Activated CD8-positive, alpha-beta memory T cell treated with anti-CD3 and anti-CD28 coated beads for 36 hours (primary cell): ENCODE data around the gene MTOR. TPM values are rescaled to one million over a fixed set of nuclear protein-coding genes. Genes with fewer than 3 reads are reported as not detected.

Experiments used
- CTCF ChIA-PET: fragments of 350-600 bp; sonication (Branson Sonifier 250); formaldehyde crosslinking; loops from one replicate; lab custom pipeline; 2021; ENCODE audit warnings: antibody characterized with exemption; lab: Charles Lee
- POLR2A ChIA-PET: fragments of 350-600 bp; sonication (Branson Sonifier 250); formaldehyde crosslinking; loops from one replicate; lab custom pipeline; 2021; ENCODE audit warnings: antibody characterized with exemption; lab: Charles Lee
- total RNA-seq, 2 experiments: library from RNA; stranded (reverse); gene quantifications; one replicate each; pipeline ENCODE4 v1.2.3, GENCODE V29; 2021

MTOR gene
- total RNA-seq, 2 experiments from 2014 or later = 49.3 to 52.2 TPM

- ChIA-PET POLR2A (interaction anchor here (0.7 to 2.3 kb wide), 3 partner anchors 19 to 156 kb away, joined by 4 to 11 read pairs (median 8); no protein-coding TSS in a partner anchor), CTCF (interaction anchor here (0.7 to 3.1 kb wide), 5 partner anchors 19 to 38 kb away, joined by 3 to 27 read pairs (median 3); partner anchors contain the start of gene EXOSC10)
Observed at GRCh38 chr1:11061652-11062365, 200.5 kb downstream of the MTOR start.

- POLR2A ChIA-PET = interaction anchor here (0.5 to 2.3 kb wide), 7 partner anchors 8 to 624 kb away, joined by 3 to 11 read pairs (median 3); partner anchors contain the start of gene TARDBP
- CTCF ChIA-PET = interaction anchor here (0.8 to 3.1 kb wide), 2 partner anchors 22 to 118 kb away, joined by 3 to 27 read pairs; no protein-coding TSS in a partner anchor
Observed at GRCh38 chr1:11059968-11060830, 202.2 kb downstream of the MTOR start, which contains the start of gene SRM. Gene SRM, minus strand, starts transcription at chr1:11060018. Its CDS starts 75 bp downstream, at chr1:11059943.

GRCh38 chr1:11059155-11059967 is 203.0 kb downstream of the MTOR start:
- ChIA-PET CTCF (interaction anchor here (0.8 to 3.1 kb wide), 2 partner anchors 21 to 117 kb away, joined by 3 to 27 read pairs; no protein-coding TSS in a partner anchor), POLR2A (interaction anchor here (0.5 to 2.3 kb wide), 3 partner anchors 22 to 623 kb away, joined by 3 to 11 read pairs (median 3); no protein-coding TSS in a partner anchor)

- ChIA-PET POLR2A (no interaction called here), CTCF (interaction anchor here (9.1 kb wide), 1 partner anchor 21 kb away, joined by 54 read pairs; no protein-coding TSS in a partner anchor)
Observed at GRCh38 chr1:11058595-11059154, 203.7 kb downstream of the MTOR start.

GRCh38 chr1:11058026-11058425 is 204.3 kb downstream of the MTOR start:
- CTCF ChIA-PET = interaction anchor here (9.1 kb wide), 1 partner anchor 20 kb away, joined by 54 read pairs; no protein-coding TSS in a partner anchor
- POLR2A ChIA-PET = no interaction called here

GRCh38 chr1:11057477-11057876 is 204.9 kb downstream of the MTOR start:
- ChIA-PET CTCF (interaction anchor here (9.1 kb wide), 1 partner anchor 19 kb away, joined by 54 read pairs; no protein-coding TSS in a partner anchor), POLR2A (no interaction called here)

Other genes with a start within 250 kb of the MTOR start
- 100 to 1,000 TPM; 203 to 212 TPM for gene TARDBP, start 249.9 kb downstream of the MTOR start, total RNA-seq
- gene MASP2, start 215.3 kb downstream of the MTOR start, total RNA-seq = under 1 TPM in 1 of 2 experiments, not detected in 1; 0.15 TPM
- gene SRM, start 202.5 kb downstream of the MTOR start, total RNA-seq = 100 to 1,000 TPM; 347 to 360 TPM
- 10 to 100 TPM; 88.7 to 94.5 TPM for gene EXOSC10, start 162.7 kb downstream of the MTOR start, total RNA-seq
- gene ANGPTL7, start 73.2 kb downstream of the MTOR start, total RNA-seq = not detected
- 10 to 100 TPM; 38.6 to 41.2 TPM for gene UBIAD1, start 10.6 kb upstream of the MTOR start, total RNA-seq
- gene DISP3, start 216.6 kb upstream of the MTOR start, total RNA-seq = under 1 TPM; 0.38 to 0.57 TPM